Measurements from ENCODE around the gene RBM18.

The RBM18 gene

GRCh38 chr9:122261469-122261881, 3.2 kb downstream of the RBM18 start:
- H3K4me3 ChIP-seq (ENCODE audit: low read depth, low read length) = no peak overlapping the region
- no peak for TF ChIP-seq CTCF (IDR thresholded peaks at IDR 0.05; ENCODE audit: borderline replicate concordance, insufficient read depth, low read depth, low read length)

GRCh38 chr9:122258886-122259415, 5.7 kb downstream of the RBM18 start:
- no peak for TF ChIP-seq CTCF (IDR thresholded peaks at IDR 0.05; ENCODE audit: borderline replicate concordance, insufficient read depth, low read depth, low read length)
- no peak overlapping the region for H3K4me3 ChIP-seq (ENCODE audit: low read depth, low read length)

- no peak overlapping the region for H3K4me3 ChIP-seq (ENCODE audit: low read depth, low read length)
- no peak for TF ChIP-seq CTCF (IDR thresholded peaks at IDR 0.05; ENCODE audit: borderline replicate concordance, insufficient read depth, low read depth, low read length)
These were observed 8.4 kb downstream of the RBM18 start for GRCh38 chr9:122256206-122256605.

- no peak overlapping the region for H3K4me3 ChIP-seq (ENCODE audit: low read depth, low read length)
- no peak for TF ChIP-seq CTCF (IDR thresholded peaks at IDR 0.05; ENCODE audit: borderline replicate concordance, insufficient read depth, low read depth, low read length)
These were observed 9.9 kb downstream of the RBM18 start for GRCh38 chr9:122254761-122255160.

- no peak for TF ChIP-seq CTCF (IDR thresholded peaks at IDR 0.05; ENCODE audit: borderline replicate concordance, insufficient read depth, low read depth, low read length)
- H3K4me3 ChIP-seq (ENCODE audit: low read depth, low read length) = no peak overlapping the region
These were observed 11.8 kb downstream of the RBM18 start for GRCh38 chr9:122252796-122253195.

GRCh38 chr9:122251351-122251750, 13.3 kb downstream of the RBM18 start:
- no peak overlapping the region for H3K4me3 ChIP-seq (ENCODE audit: low read depth, low read length)
- no peak for TF ChIP-seq CTCF (IDR thresholded peaks at IDR 0.05; ENCODE audit: borderline replicate concordance, insufficient read depth, low read depth, low read length)

- no peak for TF ChIP-seq CTCF (IDR thresholded peaks at IDR 0.05; ENCODE audit: borderline replicate concordance, insufficient read depth, low read depth, low read length)
- no peak overlapping the region for H3K4me3 ChIP-seq (ENCODE audit: low read depth, low read length)
These were observed 16.2 kb downstream of the RBM18 start for GRCh38 chr9:122248448-122248865.
